Vagina (tissue), 2 donors: Measurements from ENCODE around the gene DNAH10. TPM values are rescaled to one million over a fixed set of nuclear protein-coding genes. Genes with fewer than 3 reads are reported as not detected.

Source experiments
- DNase-seq, 2 donors: peaks; one replicate each; pipeline ENCODE4 v3.0.0-alpha.2; 2017; ENCODE audit errors: extremely low spot score in 2 of 2
- H3K27ac ChIP-seq: fragments of 200-600 bp; sonication (generic); one replicate; pipeline ENCODE4 v1.5.1; 2019
- H3K27me3 ChIP-seq: fragments of 200-600 bp; sonication (generic); one replicate; pipeline ENCODE4 v1.5.1; 2019
- H3K36me3 ChIP-seq, 2 donors: fragments of 200-600 bp; sonication (generic); one replicate each; pipeline ENCODE4 v1.5.1; 2017 to 2019
- H3K4me1 ChIP-seq: fragments of 200-600 bp; sonication (generic); one replicate; pipeline ENCODE4 v1.5.1; 2019
- H3K4me3 ChIP-seq, 2 donors: fragments of 200-600 bp; sonication (generic); 1 replicate in 1 of 2; 2 replicates in 1 of 2; pipeline ENCODE4 v1.5.1; 2016 to 2019
- H3K9me3 ChIP-seq: fragments of 200-600 bp; sonication (generic); one replicate; pipeline ENCODE4 v1.5.1; 2019
- POLR2A ChIP-seq, 2 donors: fragments of 450-650 bp; IDR thresholded peaks; one replicate each; pipeline ENCODE4 v1.6.1; 2017; ENCODE audit warnings: antibody characterized with exemption in 2 of 2, mild to moderate bottlenecking in 2 of 2, moderate library complexity in 2 of 2
- POLR2AphosphoS5 ChIP-seq, 2 donors: sonication (generic); formaldehyde crosslinking; IDR thresholded peaks; one replicate each; pipeline ENCODE4 v1.9.0; 2017; ENCODE audit warnings: antibody characterized with exemption in 2 of 2, mild to moderate bottlenecking in 2 of 2, low read depth in 1 of 2; ENCODE audit not compliant: insufficient read depth in 1 of 2
- intact Hi-C: fragments of 100-400 bp; cut with DNase I; formaldehyde crosslinking; loops from one replicate; pipeline ENCODE4 v1.15.1; 2023
- total RNA-seq: library from RNA; depleted of rRNA; stranded (reverse); fragments of >200 nt; gene quantifications from one replicate; pipeline ENCODE4 v1.2.3, GENCODE V29; 2016
- TF ChIP-seq, protein P1 (sequence below), 3 experiments: fragments of 450-650 bp in 2 of 3; fragments of 200-600 bp in 1 of 3; sonication (generic) in 1 of 3; IDR thresholded peaks; one replicate each; pipeline ENCODE4 v1.5.1; 2017 to 2019; ENCODE audit warnings: antibody characterized with exemption in 3 of 3, mild to moderate bottlenecking in 2 of 3, moderate library complexity in 2 of 3

DNAH10 gene
- total RNA-seq, 1 donor from 2014 or later: not detected

- Histone ChIP-seq H3K4me3 (peak overlapping the region in 1 of 2 donors; percentile 88), H3K9me3 (no peaks in the 10 kb centered on the region), H3K27ac (no peak overlapping the region), H3K27me3 (no peaks in the 10 kb centered on the region), H3K36me3 (peaks cover 0 to 2% of the 10 kb centered on the region in 2 donors), H3K4me1 (peaks cover 30% of the 10 kb centered on the region)
- TF ChIP-seq, protein P1, sequence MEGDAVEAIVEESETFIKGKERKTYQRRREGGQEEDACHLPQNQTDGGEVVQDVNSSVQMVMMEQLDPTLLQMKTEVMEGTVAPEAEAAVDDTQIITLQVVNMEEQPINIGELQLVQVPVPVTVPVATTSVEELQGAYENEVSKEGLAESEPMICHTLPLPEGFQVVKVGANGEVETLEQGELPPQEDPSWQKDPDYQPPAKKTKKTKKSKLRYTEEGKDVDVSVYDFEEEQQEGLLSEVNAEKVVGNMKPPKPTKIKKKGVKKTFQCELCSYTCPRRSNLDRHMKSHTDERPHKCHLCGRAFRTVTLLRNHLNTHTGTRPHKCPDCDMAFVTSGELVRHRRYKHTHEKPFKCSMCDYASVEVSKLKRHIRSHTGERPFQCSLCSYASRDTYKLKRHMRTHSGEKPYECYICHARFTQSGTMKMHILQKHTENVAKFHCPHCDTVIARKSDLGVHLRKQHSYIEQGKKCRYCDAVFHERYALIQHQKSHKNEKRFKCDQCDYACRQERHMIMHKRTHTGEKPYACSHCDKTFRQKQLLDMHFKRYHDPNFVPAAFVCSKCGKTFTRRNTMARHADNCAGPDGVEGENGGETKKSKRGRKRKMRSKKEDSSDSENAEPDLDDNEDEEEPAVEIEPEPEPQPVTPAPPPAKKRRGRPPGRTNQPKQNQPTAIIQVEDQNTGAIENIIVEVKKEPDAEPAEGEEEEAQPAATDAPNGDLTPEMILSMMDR (IDR thresholded peaks at IDR 0.05): no peak
- no peak for TF ChIP-seq POLR2AphosphoS5 (IDR thresholded peaks at IDR 0.05; ENCODE audit: insufficient read depth in 1 of 2, low read depth in 1 of 2)
- TF ChIP-seq POLR2A (IDR thresholded peaks at IDR 0.05): no peak
- DNase-seq: no peak
- intact Hi-C loops: no loop called here
These were observed 48.1 kb upstream of the DNAH10 start for GRCh38 chr12:123713823-123714585.

DNA sequence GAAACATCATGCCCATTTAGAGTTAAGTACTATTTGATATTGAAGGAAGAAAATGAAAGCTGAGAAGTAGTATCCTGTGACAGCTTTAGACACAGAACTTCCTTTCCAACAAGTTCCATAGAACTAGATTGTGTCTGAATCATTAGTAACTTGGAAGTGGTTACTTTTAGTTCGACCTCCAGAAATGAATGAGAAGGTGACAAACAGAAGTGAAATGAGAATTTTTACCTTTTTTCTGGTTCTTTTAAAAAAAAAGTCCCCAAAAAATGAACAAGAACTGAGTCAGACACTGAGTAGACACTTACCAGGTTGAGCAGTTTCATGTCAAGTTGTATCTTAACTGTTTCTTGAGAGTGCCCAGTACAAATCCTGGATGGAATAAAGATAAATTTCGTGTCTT lies 46.9 kb upstream of the DNAH10 start:
- H3K4me1 ChIP-seq: peaks cover 30% of the 10 kb centered on the region
- intact Hi-C loops: no loop called here
- TF ChIP-seq, protein P1 (IDR thresholded peaks at IDR 0.05): no peak
- TF ChIP-seq POLR2AphosphoS5 (IDR thresholded peaks at IDR 0.05; ENCODE audit: insufficient read depth in 1 of 2, low read depth in 1 of 2) (no peak), POLR2A (IDR thresholded peaks at IDR 0.05) (no peak)
- H3K27ac ChIP-seq: no peak overlapping the region
- no peak for DNase-seq
- no peaks in the 10 kb centered on the region for H3K27me3 ChIP-seq
- H3K4me3 ChIP-seq: no peak overlapping the region
- H3K9me3 ChIP-seq: no peaks in the 10 kb centered on the region
- peaks cover 0 to 11% of the 10 kb centered on the region in 2 donors for H3K36me3 ChIP-seq

- H3K4me3 ChIP-seq: no peak overlapping the region
- peaks cover 22% of the 10 kb centered on the region for H3K4me1 ChIP-seq
- TF ChIP-seq POLR2A (IDR thresholded peaks at IDR 0.05) (no peak), POLR2AphosphoS5 (IDR thresholded peaks at IDR 0.05; ENCODE audit: insufficient read depth in 1 of 2, low read depth in 1 of 2) (no peak)
- TF ChIP-seq, protein P1 (IDR thresholded peaks at IDR 0.05): no peak
- intact Hi-C loops: no loop called here
- H3K9me3 ChIP-seq: no peaks in the 10 kb centered on the region
- no peak overlapping the region for H3K27ac ChIP-seq
- peaks cover 0 to 14% of the 10 kb centered on the region in 2 donors for H3K36me3 ChIP-seq
- no peaks in the 10 kb centered on the region for H3K27me3 ChIP-seq
- no peak for DNase-seq
These were observed 44.8 kb upstream of the DNAH10 start for GRCh38 chr12:123717350-123717749.

DNA sequence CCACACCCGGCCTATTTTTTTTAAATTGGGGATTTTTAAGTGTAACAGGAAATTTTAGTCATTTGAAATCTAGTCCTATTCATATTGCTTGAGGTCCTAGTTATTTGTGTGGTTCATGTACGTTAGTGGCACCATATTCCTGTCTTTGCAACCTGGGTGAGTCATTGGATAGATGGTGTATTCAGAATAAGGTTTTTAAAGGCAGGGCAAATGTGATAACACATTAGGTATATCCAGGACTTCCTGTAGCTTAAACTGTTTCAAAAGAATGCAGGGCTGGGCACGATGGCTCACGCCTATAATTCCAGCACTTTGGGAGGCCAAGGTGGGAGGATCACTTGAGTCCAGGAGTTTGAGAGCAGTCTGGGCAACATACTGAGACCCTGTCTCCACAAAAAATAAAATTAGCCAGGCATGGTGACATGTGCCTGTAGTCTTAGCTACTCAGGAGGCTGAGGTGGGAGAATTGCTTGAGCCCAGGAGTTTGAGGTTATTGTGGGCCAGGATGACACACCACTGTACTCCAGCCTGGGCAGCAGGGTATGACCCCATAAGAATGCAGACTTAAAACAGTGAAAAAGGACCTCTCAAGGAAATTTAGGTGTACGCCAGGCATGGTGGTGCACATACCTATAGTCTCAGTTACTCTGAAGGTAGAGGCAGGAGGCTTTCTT lies 41.8 kb upstream of the DNAH10 start:
- Histone ChIP-seq H3K9me3 (no peaks in the 10 kb centered on the region), H3K27ac (no peak overlapping the region), H3K36me3 (peaks cover 4 to 26% of the 10 kb centered on the region in 2 donors), H3K27me3 (no peaks in the 10 kb centered on the region), H3K4me1 (no peaks in the 10 kb centered on the region), H3K4me3 (no peak overlapping the region)
- intact Hi-C loops: no loop called here
- DNase-seq: no peak
- no peak for TF ChIP-seq POLR2A (IDR thresholded peaks at IDR 0.05)
- no peak for TF ChIP-seq POLR2AphosphoS5 (IDR thresholded peaks at IDR 0.05; ENCODE audit: insufficient read depth in 1 of 2, low read depth in 1 of 2)
- TF ChIP-seq, protein P1 (IDR thresholded peaks at IDR 0.05): no peak

GRCh38 chr12:123721245-123721644 lies 40.9 kb upstream of the DNAH10 start:
- Histone ChIP-seq H3K36me3 (peaks cover 4 to 33% of the 10 kb centered on the region in 2 donors), H3K4me1 (no peaks in the 10 kb centered on the region), H3K27ac (no peak overlapping the region), H3K9me3 (no peaks in the 10 kb centered on the region), H3K4me3 (no peak overlapping the region), H3K27me3 (no peaks in the 10 kb centered on the region)
- DNase-seq: no peak
- TF ChIP-seq, protein P1 (IDR thresholded peaks at IDR 0.05): no peak
- TF ChIP-seq POLR2A (IDR thresholded peaks at IDR 0.05) (no peak), POLR2AphosphoS5 (IDR thresholded peaks at IDR 0.05; ENCODE audit: insufficient read depth in 1 of 2, low read depth in 1 of 2) (no peak)
- intact Hi-C loops: no loop called here
